Astrocyte (in vitro differentiated cells and primary cell): ENCODE data around the gene PKNOX2. TPM values are rescaled to one million over a fixed set of nuclear protein-coding genes. Genes with fewer than 3 reads are reported as not detected.

Source experiments
- DNase-seq: peaks from one replicate; pipeline ENCODE4 v3.0.0-alpha.2; 2010; ENCODE audit warnings: low read depth
- FAIRE-seq: peaks from 2 replicates; lab custom pipeline; 2011; peaks lifted over from hg19 to GRCh38; lab: Jason Lieb, UNC
- H2AFZ ChIP-seq: 2 replicates; pipeline ENCODE4 v1.6.0; 2012; ENCODE audit warnings: low read depth, low read length, inconsistent platforms
- H3K27ac ChIP-seq: 2 replicates; pipeline ENCODE4 v1.5.1; 2011; ENCODE audit warnings: low read depth, low read length, inconsistent platforms
- H3K27me3 ChIP-seq: 2 replicates; pipeline ENCODE4 v1.6.0; 2011; ENCODE audit warnings: low read length, inconsistent platforms; ENCODE audit not compliant: insufficient read depth
- H3K36me3 ChIP-seq: 2 replicates; pipeline ENCODE4 v1.5.1; 2011; ENCODE audit warnings: low read length, inconsistent platforms; ENCODE audit not compliant: insufficient read depth
- H3K4me1 ChIP-seq: 2 replicates; pipeline ENCODE4 v1.5.1; 2011; ENCODE audit warnings: low read length, inconsistent platforms; ENCODE audit not compliant: insufficient read depth
- H3K4me2 ChIP-seq: 2 replicates; pipeline ENCODE4 v1.6.0; 2012; ENCODE audit warnings: low read length, inconsistent platforms
- H3K4me3 ChIP-seq: 2 replicates; pipeline ENCODE4 v1.5.1; 2011; ENCODE audit warnings: low read depth, mild to moderate bottlenecking, low read length, inconsistent platforms; ENCODE audit not compliant: insufficient read depth
- H3K79me2 ChIP-seq: 2 replicates; pipeline ENCODE4 v1.6.0; 2012; ENCODE audit warnings: mild to moderate bottlenecking, low read length, inconsistent platforms; ENCODE audit not compliant: insufficient read depth
- H3K9ac ChIP-seq: 2 replicates; pipeline ENCODE4 v1.6.0; 2012; ENCODE audit warnings: mild to moderate bottlenecking, low read length, inconsistent platforms
- H3K9me3 ChIP-seq: 2 replicates; pipeline ENCODE4 v1.5.1; 2012; ENCODE audit warnings: low read depth, mild to moderate bottlenecking, low read length, inconsistent platforms; ENCODE audit not compliant: insufficient read depth
- H4K20me1 ChIP-seq: 2 replicates; pipeline ENCODE4 v1.6.0; 2012; ENCODE audit warnings: low read length, inconsistent platforms; ENCODE audit not compliant: insufficient read depth
- H3K27ac Mint-ChIP-seq: one replicate; pipeline ENCODE4 v1.8.0; 2021; ENCODE audit warnings: mild to moderate bottlenecking, mixed read lengths; ENCODE audit not compliant: unreplicated experiment
- H3K27me3 Mint-ChIP-seq: one replicate; pipeline ENCODE4 v1.8.0; 2021; ENCODE audit warnings: low read depth, mixed read lengths; ENCODE audit not compliant: unreplicated experiment
- H3K36me3 Mint-ChIP-seq: one replicate; pipeline ENCODE4 v1.8.0; 2021; ENCODE audit warnings: low read depth, mixed read lengths; ENCODE audit not compliant: unreplicated experiment
- H3K4me1 Mint-ChIP-seq: one replicate; pipeline ENCODE4 v1.8.0; 2021; ENCODE audit warnings: low read depth, mixed read lengths; ENCODE audit not compliant: unreplicated experiment
- H3K4me3 Mint-ChIP-seq: one replicate; pipeline ENCODE4 v1.8.0; 2021; ENCODE audit warnings: mild to moderate bottlenecking, moderate library complexity, mixed read lengths; ENCODE audit not compliant: unreplicated experiment
- H3K9me3 Mint-ChIP-seq: one replicate; pipeline ENCODE4 v1.8.0; 2021; ENCODE audit warnings: mild to moderate bottlenecking, mixed read lengths; ENCODE audit not compliant: unreplicated experiment
- CTCF ChIP-seq: IDR thresholded peaks from 2 replicates; pipeline ENCODE4 v1.5.1; 2011; ENCODE audit warnings: low read depth, mild to moderate bottlenecking, inconsistent platforms, low read length, moderate library complexity; ENCODE audit not compliant: insufficient read depth
- EZH2 ChIP-seq: IDR thresholded peaks from 2 replicates; pipeline ENCODE4 v1.6.1; 2012; ENCODE audit warnings: mild to moderate bottlenecking, low read length, inconsistent platforms; ENCODE audit not compliant: insufficient read depth
- total RNA-seq: library from RNA; stranded (reverse); gene quantifications from 2 replicates; pipeline ENCODE4 v1.2.1, GENCODE V29; 2021

PKNOX2 gene
- total RNA-seq, 1 donor from 2014 or later = 53.4 TPM

DNA sequence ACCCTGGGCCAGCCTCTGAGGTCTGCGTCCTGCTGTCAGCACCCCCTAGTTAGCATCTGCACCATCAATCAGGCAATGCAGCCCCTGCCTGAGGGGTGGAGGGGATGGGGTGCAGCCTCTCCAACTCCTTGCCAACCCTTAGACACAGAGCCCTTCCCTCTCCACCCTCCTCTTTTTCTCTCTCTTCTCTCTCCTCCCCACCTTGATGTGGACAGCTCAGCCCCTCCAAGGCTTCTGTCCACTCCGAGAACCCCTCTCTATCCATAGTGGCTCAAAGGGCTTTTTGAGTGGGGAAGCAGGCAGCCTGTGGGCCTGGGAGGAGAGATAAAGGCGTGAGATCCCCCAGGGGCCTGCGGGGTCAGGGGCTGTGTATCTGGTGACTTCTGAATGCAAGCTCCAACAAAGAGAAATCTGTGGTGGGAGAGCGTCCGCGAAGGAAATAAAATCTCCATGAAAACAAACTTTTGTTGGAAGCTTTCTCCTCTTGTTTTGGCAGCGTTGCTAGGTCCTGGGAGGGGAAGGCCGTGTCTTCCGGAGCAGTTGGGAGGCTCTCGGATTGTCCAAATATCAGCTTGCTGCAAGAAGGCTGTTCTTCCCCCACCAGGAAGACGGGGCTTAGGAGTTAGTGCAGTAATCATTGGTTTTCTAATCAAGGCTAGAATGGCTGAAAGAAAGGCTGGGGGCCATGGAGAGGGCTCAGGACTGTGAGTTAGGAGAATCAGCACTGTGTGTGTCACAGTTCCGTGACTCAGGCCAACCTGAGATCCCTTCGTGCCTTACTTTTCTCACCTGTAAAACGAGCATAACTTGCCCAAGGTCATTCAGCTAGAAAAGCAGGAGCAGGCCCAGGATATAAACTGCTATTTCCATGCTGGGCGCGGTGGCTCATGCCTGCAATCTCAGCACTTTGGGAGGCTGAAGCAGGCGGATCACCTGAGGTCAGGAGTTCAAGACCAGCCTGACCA is 50.3 kb downstream of the PKNOX2 start:
- Histone ChIP-seq H2AFZ (no peak overlapping the region), H3K79me2 (peaks cover 11% of the 10 kb centered on the region), H3K36me3 (no peaks in the 10 kb centered on the region), H3K4me1 (no peaks in the 10 kb centered on the region), H3K27ac (no peak overlapping the region), H3K9ac (no peak overlapping the region), H3K4me3 (no peak overlapping the region), H3K27me3 (no peaks in the 10 kb centered on the region), H3K9me3 (no peaks in the 10 kb centered on the region), H4K20me1 (peaks cover 59% of the 10 kb centered on the region), H3K4me2 (no peak overlapping the region)
- DNase-seq = no peak
- peak overlapping the region; percentile 85 for H3K27ac Mint-ChIP-seq
- peak overlapping the region; percentile 16 for H3K4me3 Mint-ChIP-seq
- peaks cover 75% of the 10 kb centered on the region for H3K4me1 Mint-ChIP-seq
- H3K36me3 Mint-ChIP-seq = peaks cover 8% of the 10 kb centered on the region
- TF ChIP-seq EZH2 (no peak), CTCF (no peak)
- no peaks in the 10 kb centered on the region for H3K9me3 Mint-ChIP-seq
- no peaks in the 10 kb centered on the region for H3K27me3 Mint-ChIP-seq
- FAIRE-seq = no peak

- Mint-ChIP-seq H3K36me3 (peaks cover 11% of the 10 kb centered on the region), H3K9me3 (no peaks in the 10 kb centered on the region), H3K27ac (no peak overlapping the region), H3K4me1 (peaks cover 64% of the 10 kb centered on the region), H3K27me3 (no peaks in the 10 kb centered on the region), H3K4me3 (no peak overlapping the region)
- Histone ChIP-seq H2AFZ (no peak overlapping the region), H3K4me3 (no peak overlapping the region), H3K4me2 (no peak overlapping the region), H3K36me3 (no peaks in the 10 kb centered on the region), H3K9ac (no peak overlapping the region), H4K20me1 (peaks cover 55% of the 10 kb centered on the region), H3K27me3 (no peaks in the 10 kb centered on the region), H3K27ac (no peak overlapping the region), H3K9me3 (no peaks in the 10 kb centered on the region), H3K4me1 (no peaks in the 10 kb centered on the region), H3K79me2 (peaks cover 11% of the 10 kb centered on the region)
- FAIRE-seq (no peak), DNase-seq (no peak)
- no peak for TF ChIP-seq EZH2
- TF ChIP-seq CTCF = no peak
These were observed 51.4 kb downstream of the PKNOX2 start for GRCh38 chr11:125215976-125216375.

- H4K20me1 ChIP-seq = peaks cover 55% of the 10 kb centered on the region
- H3K36me3 ChIP-seq = no peaks in the 10 kb centered on the region
- H3K79me2 ChIP-seq = peaks cover 12% of the 10 kb centered on the region
- Mint-ChIP-seq H3K4me1 (peaks cover 59% of the 10 kb centered on the region), H3K9me3 (no peaks in the 10 kb centered on the region), H3K36me3 (peaks cover 15% of the 10 kb centered on the region), H3K27me3 (no peaks in the 10 kb centered on the region), H3K4me3 (no peak overlapping the region), H3K27ac (no peak overlapping the region)
- H3K9ac ChIP-seq = no peak overlapping the region
- TF ChIP-seq CTCF = no peak
- no peak for TF ChIP-seq EZH2
- no peak overlapping the region for H3K27ac ChIP-seq
- no peak for DNase-seq
- H2AFZ ChIP-seq = no peak overlapping the region
- H3K4me2 ChIP-seq = no peak overlapping the region
- H3K4me3 ChIP-seq = no peak overlapping the region
- H3K4me1 ChIP-seq = no peaks in the 10 kb centered on the region
- H3K9me3 ChIP-seq = no peaks in the 10 kb centered on the region
- no peaks in the 10 kb centered on the region for H3K27me3 ChIP-seq
- FAIRE-seq = no peak
These were observed 53.8 kb downstream of the PKNOX2 start for GRCh38 chr11:125218336-125218735.
